OCI-LY1 (cell line): ENCODE measurements around the gene IL10.

Experiments used
- H2AFZ ChIP-seq: fragments of 200-600 bp; sonication (generic), shearing (Covaris generic); 2 replicates; pipeline ENCODE4 v1.6.0; 2014; ENCODE audit warnings: antibody characterized with exemption, mild to moderate bottlenecking, low read length
- H3F3A ChIP-seq: fragments of 200-600 bp; sonication (generic), shearing (Covaris generic); 2 replicates; pipeline ENCODE4 v1.6.0; 2014; ENCODE audit warnings: mild to moderate bottlenecking, antibody characterized with exemption, low read length, moderate library complexity; ENCODE audit not compliant: insufficient read depth
- H3K27ac ChIP-seq: fragments of 200-600 bp; sonication (generic); 2 replicates; pipeline ENCODE4 v1.5.1; 2014; ENCODE audit warnings: low read length, mixed run types, mild to moderate bottlenecking, low read depth; ENCODE audit not compliant: poor library complexity, severe bottlenecking
- H3K27me3 ChIP-seq: fragments of 200-600 bp; sonication (generic); 2 replicates; pipeline ENCODE4 v1.6.0; 2014; ENCODE audit warnings: antibody characterized with exemption, mild to moderate bottlenecking, low read length, moderate library complexity; ENCODE audit not compliant: insufficient read depth
- H3K36me3 ChIP-seq: fragments of 200-600 bp; sonication (generic); 2 replicates; pipeline ENCODE4 v1.6.1; 2014; ENCODE audit warnings: mild to moderate bottlenecking, antibody characterized with exemption, low read length, moderate library complexity, mixed read lengths; ENCODE audit not compliant: insufficient read depth
- H3K4me1 ChIP-seq: fragments of 200-600 bp; sonication (generic); 2 replicates; pipeline ENCODE4 v1.5.1; 2014; ENCODE audit warnings: mild to moderate bottlenecking, low read length, moderate library complexity; ENCODE audit not compliant: insufficient read depth, severe bottlenecking
- H3K4me2 ChIP-seq: fragments of 200-600 bp; sonication (generic), shearing (Covaris generic); 2 replicates; pipeline ENCODE4 v1.6.1; 2014; ENCODE audit warnings: low read length
- H3K4me3 ChIP-seq: fragments of 200-600 bp; sonication (generic); 2 replicates; pipeline ENCODE4 v1.5.1; 2014; ENCODE audit warnings: low read length, low read depth, mild to moderate bottlenecking, mixed read lengths; ENCODE audit not compliant: poor library complexity, severe bottlenecking
- H3K79me2 ChIP-seq: fragments of 200-600 bp; shearing (Covaris generic); 2 replicates; pipeline ENCODE4 v1.6.1; 2016; ENCODE audit warnings: mixed run types, low read length, mixed read lengths; ENCODE audit not compliant: insufficient read depth
- H3K9ac ChIP-seq: fragments of 200-600 bp; sonication (generic), shearing (Covaris generic); 2 replicates; pipeline ENCODE4 v1.6.1; 2014; ENCODE audit warnings: mild to moderate bottlenecking, low read length, mixed read lengths
- H3K9me2 ChIP-seq: fragments of 200-600 bp; sonication (generic), shearing (Covaris generic); 2 replicates; pipeline ENCODE4 v1.6.1; 2014; ENCODE audit warnings: low read depth, mild to moderate bottlenecking, low read length, mixed read lengths
- H3K9me3 ChIP-seq: fragments of 200-600 bp; shearing (Covaris generic); 2 replicates; pipeline ENCODE4 v1.6.1; 2014; ENCODE audit warnings: low read length, mixed read lengths
- H4K20me1 ChIP-seq: fragments of 200-600 bp; sonication (generic), shearing (Covaris generic); 2 replicates; pipeline ENCODE4 v1.6.0; 2016; ENCODE audit warnings: mild to moderate bottlenecking, low read length; ENCODE audit not compliant: insufficient read depth
- CTCF ChIP-seq: fragments of 200-600 bp; sonication (generic), shearing (Covaris generic); IDR thresholded peaks from 2 replicates; pipeline ENCODE4 v1.5.1; 2017; ENCODE audit warnings: mild to moderate bottlenecking, antibody characterized with exemption, low read length, moderate library complexity, mixed read lengths
- EZH2 ChIP-seq: fragments of 200-600 bp; sonication (generic), shearing (Covaris generic); IDR thresholded peaks from 2 replicates; pipeline ENCODE4 v1.8.0; 2017; ENCODE audit warnings: borderline replicate concordance, mixed run types, mild to moderate bottlenecking, antibody characterized with exemption, low read length, moderate library complexity, mixed read lengths

IL10 gene

GRCh38 chr1:206761159-206761768, 11.0 kb downstream of the IL10 start:
- H3K4me2 ChIP-seq = no peak overlapping the region
- no peak overlapping the region for H3K4me3 ChIP-seq
- no peaks in the 10 kb centered on the region for H3K79me2 ChIP-seq
- H3K9me2 ChIP-seq = no peaks in the 10 kb centered on the region
- TF ChIP-seq EZH2 (no peak), CTCF (no peak)
- H3K9me3 ChIP-seq = no peaks in the 10 kb centered on the region
- no peak overlapping the region for H2AFZ ChIP-seq
- peaks cover under 1% of the 10 kb centered on the region for H3K4me1 ChIP-seq
- H3K9ac ChIP-seq = no peak overlapping the region
- H3K27ac ChIP-seq = no peak overlapping the region
- H3K36me3 ChIP-seq = no peaks in the 10 kb centered on the region
- no peaks in the 10 kb centered on the region for H4K20me1 ChIP-seq
- no peaks in the 10 kb centered on the region for H3F3A ChIP-seq
- H3K27me3 ChIP-seq = no peaks in the 10 kb centered on the region

- Histone ChIP-seq H3F3A (no peaks in the 10 kb centered on the region), H3K9me3 (no peaks in the 10 kb centered on the region), H3K36me3 (no peaks in the 10 kb centered on the region), H3K4me2 (no peak overlapping the region), H3K4me1 (no peaks in the 10 kb centered on the region), H3K27me3 (no peaks in the 10 kb centered on the region), H2AFZ (no peak overlapping the region), H3K27ac (no peak overlapping the region), H4K20me1 (no peaks in the 10 kb centered on the region), H3K79me2 (no peaks in the 10 kb centered on the region), H3K9me2 (no peaks in the 10 kb centered on the region), H3K9ac (no peak overlapping the region), H3K4me3 (no peak overlapping the region)
- TF ChIP-seq EZH2 = no peak
- TF ChIP-seq CTCF = no peak
Measured at GRCh38 chr1:206760590-206760989, 11.7 kb downstream of the IL10 start.

GRCh38 chr1:206757524-206758266, 14.6 kb downstream of the IL10 start:
- H3K9ac ChIP-seq = no peak overlapping the region
- H3K9me3 ChIP-seq = no peaks in the 10 kb centered on the region
- no peaks in the 10 kb centered on the region for H3K79me2 ChIP-seq
- H3K4me3 ChIP-seq = no peak overlapping the region
- H3K36me3 ChIP-seq = no peaks in the 10 kb centered on the region
- no peaks in the 10 kb centered on the region for H3F3A ChIP-seq
- no peak overlapping the region for H2AFZ ChIP-seq
- no peak overlapping the region for H3K4me2 ChIP-seq
- no peaks in the 10 kb centered on the region for H4K20me1 ChIP-seq
- TF ChIP-seq EZH2 = no peak
- TF ChIP-seq CTCF = no peak
- H3K27ac ChIP-seq = no peak overlapping the region
- no peaks in the 10 kb centered on the region for H3K9me2 ChIP-seq
- no peaks in the 10 kb centered on the region for H3K4me1 ChIP-seq
- no peaks in the 10 kb centered on the region for H3K27me3 ChIP-seq
